ENCODE results near the gene FOSL2.

The FOSL2 gene

GRCh38 chr2:28430788-28431418 lies 38.2 kb downstream of the FOSL2 start:
- no peaks in the 10 kb centered on the region for H3K27me3 ChIP-seq (ENCODE audit: insufficient read depth, low read length)
- H3K4me3 ChIP-seq (ENCODE audit: low read length) = no peak overlapping the region
- no peak overlapping the region for H3K9ac ChIP-seq (ENCODE audit: low read depth, low read length)
- no peaks in the 10 kb centered on the region for H3K4me1 ChIP-seq (ENCODE audit: insufficient read depth, low read length)
- H3K36me3 ChIP-seq (ENCODE audit: insufficient read depth, low read length) = no peaks in the 10 kb centered on the region
- 82% methylated on average over 6 of the region's 6 CpGs for WGBS
- peaks cover 11% of the 10 kb centered on the region; the same call in 1 of the 2 replicates for H3K9me3 ChIP-seq (ENCODE audit: insufficient read depth, low read depth, low read length)
- no peak overlapping the region for H3K27ac ChIP-seq (ENCODE audit: low read depth, low read length)

GRCh38 chr2:28431741-28432140 lies 39.1 kb downstream of the FOSL2 start:
- H3K27ac ChIP-seq (ENCODE audit: low read depth, low read length) = no peak overlapping the region
- peaks cover 11% of the 10 kb centered on the region; the same call in 1 of the 2 replicates for H3K9me3 ChIP-seq (ENCODE audit: insufficient read depth, low read depth, low read length)
- WGBS = 95% methylated on average over 4 of the region's 4 CpGs
- no peaks in the 10 kb centered on the region for H3K27me3 ChIP-seq (ENCODE audit: insufficient read depth, low read length)
- no peaks in the 10 kb centered on the region for H3K4me1 ChIP-seq (ENCODE audit: insufficient read depth, low read length)
- H3K9ac ChIP-seq (ENCODE audit: low read depth, low read length) = no peak overlapping the region
- H3K4me3 ChIP-seq (ENCODE audit: low read length) = no peak overlapping the region
- no peaks in the 10 kb centered on the region for H3K36me3 ChIP-seq (ENCODE audit: insufficient read depth, low read length)

- Histone ChIP-seq H3K27ac (ENCODE audit: low read depth, low read length) (no peak overlapping the region), H3K9ac (ENCODE audit: low read depth, low read length) (no peak overlapping the region), H3K27me3 (ENCODE audit: insufficient read depth, low read length) (no peaks in the 10 kb centered on the region), H3K9me3 (ENCODE audit: insufficient read depth, low read depth, low read length) (peaks cover 11% of the 10 kb centered on the region; the same call in 1 of the 2 replicates), H3K4me1 (ENCODE audit: insufficient read depth, low read length) (no peaks in the 10 kb centered on the region), H3K4me3 (ENCODE audit: low read length) (no peak overlapping the region), H3K36me3 (ENCODE audit: insufficient read depth, low read length) (no peaks in the 10 kb centered on the region)
- 97% methylated on average over 8 of the region's 8 CpGs for WGBS
These were observed 39.7 kb downstream of the FOSL2 start for GRCh38 chr2:28432362-28432761.

DNA sequence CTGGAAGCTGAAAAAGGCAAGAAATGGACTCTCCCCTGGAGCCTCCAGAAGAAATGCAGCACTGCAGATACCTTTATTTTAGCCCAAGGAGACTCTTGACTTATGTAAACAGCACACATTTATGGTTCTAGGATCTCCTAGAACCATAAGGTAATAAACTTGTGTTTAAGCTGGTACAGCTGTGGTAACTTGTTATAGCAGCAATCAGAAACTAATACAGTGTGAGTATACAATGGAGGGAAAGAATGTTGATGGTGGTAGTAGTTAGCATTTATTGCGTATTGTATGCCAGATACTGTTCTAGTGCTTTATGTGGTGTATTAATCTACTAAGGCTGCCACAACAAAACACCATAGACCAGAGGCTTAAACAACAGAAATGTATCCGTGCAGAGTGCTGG lies 40.6 kb downstream of the FOSL2 start:
- H3K27ac ChIP-seq (ENCODE audit: low read depth, low read length) = no peak overlapping the region
- WGBS = 96% methylated on average over 2 of the region's 2 CpGs
- peaks cover 11% of the 10 kb centered on the region; the same call in 1 of the 2 replicates for H3K9me3 ChIP-seq (ENCODE audit: insufficient read depth, low read depth, low read length)
- no peaks in the 10 kb centered on the region for H3K36me3 ChIP-seq (ENCODE audit: insufficient read depth, low read length)
- no peak overlapping the region for H3K9ac ChIP-seq (ENCODE audit: low read depth, low read length)
- H3K27me3 ChIP-seq (ENCODE audit: insufficient read depth, low read length) = no peaks in the 10 kb centered on the region
- H3K4me1 ChIP-seq (ENCODE audit: insufficient read depth, low read length) = no peaks in the 10 kb centered on the region
- H3K4me3 ChIP-seq (ENCODE audit: low read length) = no peak overlapping the region

- H3K9ac ChIP-seq (ENCODE audit: low read depth, low read length) = no peak overlapping the region
- no peaks in the 10 kb centered on the region for H3K36me3 ChIP-seq (ENCODE audit: insufficient read depth, low read length)
- no peaks in the 10 kb centered on the region for H3K27me3 ChIP-seq (ENCODE audit: insufficient read depth, low read length)
- H3K4me3 ChIP-seq (ENCODE audit: low read length) = no peak overlapping the region
- no peaks in the 10 kb centered on the region for H3K4me1 ChIP-seq (ENCODE audit: insufficient read depth, low read length)
- 92% methylated on average over 8 of the region's 8 CpGs for WGBS
- no peak overlapping the region for H3K27ac ChIP-seq (ENCODE audit: low read depth, low read length)
- peaks cover 11% of the 10 kb centered on the region; the same call in 1 of the 2 replicates for H3K9me3 ChIP-seq (ENCODE audit: insufficient read depth, low read depth, low read length)
These were observed 41.4 kb downstream of the FOSL2 start for GRCh38 chr2:28433935-28434599.

DNA sequence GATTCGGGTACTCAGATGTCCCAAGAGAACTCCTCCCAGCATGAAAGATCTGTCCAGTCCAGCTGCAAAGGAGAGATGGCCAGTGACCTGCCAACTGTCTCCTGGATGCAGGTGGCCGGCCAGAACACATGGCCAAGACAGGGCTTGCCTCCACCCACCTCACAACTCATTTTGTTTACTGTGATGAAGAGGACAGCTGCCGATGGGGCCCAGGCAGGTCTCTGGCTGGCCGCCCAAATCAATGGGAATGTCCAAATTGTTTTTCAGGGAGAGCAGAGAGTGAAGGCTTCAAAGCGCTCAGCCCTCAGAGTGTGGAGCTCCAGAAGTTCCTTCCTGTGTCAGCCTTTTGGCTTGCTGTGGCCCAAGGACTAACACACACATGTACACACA lies 41.9 kb downstream of the FOSL2 start:
- Histone ChIP-seq H3K4me1 (ENCODE audit: insufficient read depth, low read length) (no peaks in the 10 kb centered on the region), H3K36me3 (ENCODE audit: insufficient read depth, low read length) (no peaks in the 10 kb centered on the region), H3K27me3 (ENCODE audit: insufficient read depth, low read length) (no peaks in the 10 kb centered on the region), H3K9me3 (ENCODE audit: insufficient read depth, low read depth, low read length) (peaks cover 11% of the 10 kb centered on the region; the same call in 1 of the 2 replicates), H3K4me3 (ENCODE audit: low read length) (no peak overlapping the region), H3K9ac (ENCODE audit: low read depth, low read length) (no peak overlapping the region), H3K27ac (ENCODE audit: low read depth, low read length) (no peak overlapping the region)
- WGBS = 92% methylated on average over 5 of the region's 5 CpGs

DNA sequence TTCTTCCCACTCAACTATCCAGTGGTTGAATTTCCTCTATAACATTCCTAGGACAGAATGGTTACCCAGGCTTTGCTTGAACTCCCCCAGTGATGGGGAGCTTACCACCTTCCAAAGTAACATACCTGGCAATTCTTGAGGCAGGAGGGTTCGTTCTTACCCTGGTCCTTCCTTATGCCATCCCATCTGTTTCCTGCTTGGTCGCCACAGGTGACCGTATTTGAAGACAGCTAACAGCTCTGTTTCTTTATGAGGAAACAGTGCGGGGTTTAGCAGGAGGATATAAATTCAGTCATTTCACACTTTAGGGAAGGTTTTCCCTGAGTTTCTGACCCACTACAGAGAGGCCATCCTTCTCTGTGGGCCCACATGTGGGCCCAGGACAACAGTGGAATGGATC lies 42.6 kb downstream of the FOSL2 start:
- no peaks in the 10 kb centered on the region for H3K27me3 ChIP-seq (ENCODE audit: insufficient read depth, low read length)
- H3K27ac ChIP-seq (ENCODE audit: low read depth, low read length) = no peak overlapping the region
- no peaks in the 10 kb centered on the region for H3K4me1 ChIP-seq (ENCODE audit: insufficient read depth, low read length)
- no peaks in the 10 kb centered on the region for H3K36me3 ChIP-seq (ENCODE audit: insufficient read depth, low read length)
- H3K4me3 ChIP-seq (ENCODE audit: low read length) = no peak overlapping the region
- 96% methylated on average over 4 of the region's 4 CpGs for WGBS
- no peak overlapping the region for H3K9ac ChIP-seq (ENCODE audit: low read depth, low read length)
- H3K9me3 ChIP-seq (ENCODE audit: insufficient read depth, low read depth, low read length) = peaks cover 11% of the 10 kb centered on the region; the same call in 1 of the 2 replicates

DNA sequence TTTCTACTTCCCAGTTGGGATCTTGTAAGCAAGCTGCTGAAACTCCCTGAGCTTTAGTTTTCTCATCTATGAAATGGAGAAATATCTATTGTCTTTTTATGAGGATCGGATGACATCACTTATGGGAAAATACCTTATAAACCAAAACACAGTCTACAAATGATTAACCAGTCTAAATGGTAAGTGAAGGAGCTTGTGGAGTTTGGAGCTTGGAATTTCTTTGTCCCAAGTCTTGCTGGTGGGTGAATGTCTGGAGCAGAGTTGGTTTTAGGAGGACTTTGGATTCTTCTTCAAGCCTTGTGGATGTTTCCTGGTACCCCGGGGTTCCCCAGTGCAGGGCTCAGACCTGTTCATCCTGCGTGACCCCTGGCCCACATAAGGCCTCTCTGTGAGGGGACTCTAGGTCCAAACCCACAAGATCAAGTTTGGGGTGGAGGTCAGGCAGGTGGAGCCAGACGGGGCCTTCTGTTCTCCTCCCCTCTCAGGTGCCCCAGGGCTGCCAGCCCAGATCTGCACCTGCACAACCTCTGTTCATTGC lies 43.2 kb downstream of the FOSL2 start:
- Histone ChIP-seq H3K27me3 (ENCODE audit: insufficient read depth, low read length) (no peaks in the 10 kb centered on the region), H3K9me3 (ENCODE audit: insufficient read depth, low read depth, low read length) (peaks cover 11% of the 10 kb centered on the region; the same call in 1 of the 2 replicates), H3K4me3 (ENCODE audit: low read length) (no peak overlapping the region), H3K4me1 (ENCODE audit: insufficient read depth, low read length) (no peaks in the 10 kb centered on the region), H3K36me3 (ENCODE audit: insufficient read depth, low read length) (no peaks in the 10 kb centered on the region), H3K27ac (ENCODE audit: low read depth, low read length) (no peak overlapping the region), H3K9ac (ENCODE audit: low read depth, low read length) (no peak overlapping the region)
- WGBS = 95% methylated on average over 3 of the region's 4 CpGs

DNA sequence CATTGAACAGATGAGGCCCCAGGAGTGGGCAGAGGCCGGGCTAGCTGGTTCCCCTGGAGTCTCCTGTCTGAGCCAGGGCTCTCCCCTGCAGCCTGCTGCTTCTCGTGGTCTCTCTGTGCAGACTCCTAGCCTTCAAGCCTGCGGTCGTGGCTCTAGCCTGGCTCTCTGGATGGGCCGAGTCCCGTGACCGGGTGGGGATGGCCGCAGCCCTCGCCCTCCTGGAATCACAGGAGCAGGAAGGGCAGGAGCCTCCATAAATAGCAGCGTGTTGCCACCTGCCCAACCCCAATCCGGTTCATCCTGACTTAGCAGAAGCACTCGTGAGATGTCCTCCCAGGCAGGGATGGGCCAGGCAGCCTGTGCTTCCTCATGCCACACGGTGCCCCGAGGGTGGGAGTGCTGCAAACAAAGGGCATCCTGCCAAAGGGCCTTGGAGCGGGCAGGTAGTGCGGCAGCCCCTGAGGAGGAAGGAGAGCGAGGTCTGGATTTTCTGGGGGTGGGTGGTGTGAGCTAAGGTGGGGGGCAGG lies 43.9 kb downstream of the FOSL2 start:
- Histone ChIP-seq H3K4me3 (ENCODE audit: low read length) (no peak overlapping the region), H3K9ac (ENCODE audit: low read depth, low read length) (no peak overlapping the region), H3K36me3 (ENCODE audit: insufficient read depth, low read length) (no peaks in the 10 kb centered on the region), H3K9me3 (ENCODE audit: insufficient read depth, low read depth, low read length) (peaks cover 11% of the 10 kb centered on the region; the same call in 1 of the 2 replicates), H3K27ac (ENCODE audit: low read depth, low read length) (no peak overlapping the region), H3K27me3 (ENCODE audit: insufficient read depth, low read length) (no peaks in the 10 kb centered on the region), H3K4me1 (ENCODE audit: insufficient read depth, low read length) (no peaks in the 10 kb centered on the region)
- 92% methylated on average over 17 of the region's 17 CpGs for WGBS

DNA sequence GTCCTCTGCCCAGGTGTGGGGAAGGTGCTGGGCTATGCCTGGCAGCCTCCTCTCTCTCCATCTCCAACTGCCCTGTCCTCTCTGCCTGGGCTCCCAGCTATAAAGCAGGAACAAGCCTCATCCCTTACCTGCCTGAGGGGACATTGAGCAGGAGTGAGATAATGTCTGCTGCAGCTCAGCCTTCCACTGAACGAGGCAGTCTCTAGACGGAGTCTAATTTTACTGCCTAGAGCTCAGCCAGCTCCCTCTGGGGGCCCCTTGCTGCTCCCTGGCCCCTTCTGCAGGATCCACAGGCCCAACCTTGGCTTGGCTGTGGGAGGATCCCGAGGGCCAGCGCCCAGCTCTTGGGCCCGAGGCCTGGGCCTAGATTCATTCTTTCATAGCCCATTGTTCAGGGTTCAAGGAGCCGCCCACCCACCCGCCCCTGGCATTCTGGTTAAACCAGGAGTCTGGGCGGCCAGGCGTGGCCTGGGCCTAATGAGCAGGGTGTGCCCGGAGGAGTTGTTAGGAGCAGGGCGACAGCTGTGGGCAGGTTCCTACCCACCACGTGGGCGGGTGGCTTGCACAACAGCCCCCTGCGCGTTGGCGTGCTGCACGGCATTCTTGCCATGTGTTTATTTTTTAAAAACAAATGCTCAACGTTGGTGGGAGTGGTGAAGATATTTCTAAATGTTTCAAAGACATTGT lies 44.6 kb downstream of the FOSL2 start:
- H3K9me3 ChIP-seq (ENCODE audit: insufficient read depth, low read depth, low read length) = peaks cover 11% of the 10 kb centered on the region; the same call in 1 of the 2 replicates
- no peaks in the 10 kb centered on the region for H3K4me1 ChIP-seq (ENCODE audit: insufficient read depth, low read length)
- H3K9ac ChIP-seq (ENCODE audit: low read depth, low read length) = no peak overlapping the region
- H3K27ac ChIP-seq (ENCODE audit: low read depth, low read length) = no peak overlapping the region
- no peaks in the 10 kb centered on the region for H3K36me3 ChIP-seq (ENCODE audit: insufficient read depth, low read length)
- WGBS = 93% methylated on average over 18 of the region's 18 CpGs
- H3K27me3 ChIP-seq (ENCODE audit: insufficient read depth, low read length) = no peaks in the 10 kb centered on the region
- no peak overlapping the region for H3K4me3 ChIP-seq (ENCODE audit: low read length)

DNA sequence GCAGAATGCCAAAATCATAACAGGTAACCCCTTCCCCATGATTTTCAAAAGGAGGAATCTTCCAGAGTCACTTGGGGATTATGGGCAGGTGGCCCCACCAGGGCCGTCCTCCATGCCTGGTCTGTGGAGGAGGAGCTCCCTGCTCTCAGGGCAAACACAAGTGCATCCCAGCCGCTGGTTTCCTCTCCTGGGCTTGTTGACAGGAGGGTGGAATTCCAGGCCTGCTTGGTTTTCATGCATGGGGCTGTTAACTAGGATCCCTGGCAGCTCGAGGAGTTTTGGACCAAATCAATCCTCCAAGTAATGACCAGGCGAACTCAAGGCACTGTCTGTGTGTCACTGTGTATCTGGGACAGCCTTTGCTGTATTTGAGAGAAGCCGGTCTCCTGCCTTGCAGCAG lies 45.3 kb downstream of the FOSL2 start:
- H3K27me3 ChIP-seq (ENCODE audit: insufficient read depth, low read length) = no peaks in the 10 kb centered on the region
- no peak overlapping the region for H3K27ac ChIP-seq (ENCODE audit: low read depth, low read length)
- H3K4me1 ChIP-seq (ENCODE audit: insufficient read depth, low read length) = no peaks in the 10 kb centered on the region
- no peaks in the 10 kb centered on the region for H3K36me3 ChIP-seq (ENCODE audit: insufficient read depth, low read length)
- no peak overlapping the region for H3K4me3 ChIP-seq (ENCODE audit: low read length)
- peaks cover 8% of the 10 kb centered on the region; the same call in 1 of the 2 replicates for H3K9me3 ChIP-seq (ENCODE audit: insufficient read depth, low read depth, low read length)
- H3K9ac ChIP-seq (ENCODE audit: low read depth, low read length) = no peak overlapping the region
- WGBS = 75% methylated on average over 5 of the region's 5 CpGs
